NCI-H187 (cell line): ENCODE measurements around the gene DLGAP4.

Experiments
- DNase-seq, 2 experiments: peaks; one replicate each; lab custom pipeline; 2025; lab: John Stamatoyannopoulos, UW

Gene DLGAP4

GRCh38 chr20:36308986-36309385, 2.8 kb downstream of the DLGAP4 start:
- DNase-seq: no peak

DNA sequence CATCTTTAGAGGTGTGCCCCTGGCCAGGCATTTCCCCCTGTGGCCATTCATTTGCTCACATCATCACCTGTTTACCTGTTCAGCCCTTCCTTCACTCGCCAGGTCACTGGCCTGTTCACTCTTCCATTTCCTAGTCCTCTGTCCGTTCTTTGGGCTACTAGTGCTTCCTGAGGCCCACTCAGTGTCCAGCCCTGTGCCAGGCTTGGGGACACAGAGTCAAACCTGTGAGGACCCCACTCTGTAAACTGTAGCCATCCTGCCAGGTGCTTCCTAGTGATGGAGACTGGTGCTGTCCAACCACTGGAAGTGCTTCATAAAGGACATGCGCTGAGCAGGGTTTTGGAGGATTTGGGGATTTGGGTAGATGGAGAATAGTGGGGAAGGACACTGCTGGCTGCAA, 3.5 kb downstream of the DLGAP4 start:
- no peak for DNase-seq

GRCh38 chr20:36310215-36310981, 4.3 kb downstream of the DLGAP4 start:
- no peak for DNase-seq

DNA sequence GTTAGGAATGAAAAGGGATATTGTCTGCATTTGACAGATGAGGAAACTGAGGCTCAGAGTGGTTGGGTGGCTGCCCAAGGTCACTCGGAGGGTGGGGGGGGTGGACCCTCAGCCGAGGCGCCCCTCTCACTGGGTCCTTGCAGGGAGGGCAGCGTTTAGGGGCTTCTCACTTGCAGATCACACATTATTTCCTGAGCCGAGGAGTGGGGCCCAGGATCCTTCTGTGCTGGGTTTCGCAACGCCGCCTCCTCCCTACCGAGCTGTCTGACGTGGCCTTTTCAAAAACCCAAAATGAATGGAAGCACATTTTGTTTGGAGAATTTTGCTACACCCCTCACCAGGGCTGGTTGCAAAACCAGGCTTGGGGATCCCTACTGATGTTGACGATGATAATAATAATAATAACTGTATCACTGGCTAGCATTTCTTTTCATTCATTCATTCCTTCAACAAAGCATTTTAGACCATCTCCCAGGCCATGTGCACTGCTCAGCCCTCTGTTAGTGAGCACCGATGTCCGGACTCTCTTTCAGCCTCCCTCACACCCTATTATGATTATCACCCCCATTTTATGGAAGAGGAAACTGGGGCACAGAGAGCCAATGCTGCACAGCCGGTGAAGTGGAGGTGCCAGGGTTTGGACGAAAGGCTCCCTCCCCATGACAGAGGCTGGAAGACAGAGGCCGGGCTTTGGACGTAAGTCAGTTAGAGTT, 5.2 kb downstream of the DLGAP4 start:
- no peak for DNase-seq

GRCh38 chr20:36311854-36312723, 6.0 kb downstream of the DLGAP4 start:
- no peak for DNase-seq

GRCh38 chr20:36312724-36313441, 6.7 kb downstream of the DLGAP4 start:
- DNase-seq: no peak

- no peak for DNase-seq
Observed at GRCh38 chr20:36313476-36313875, 7.3 kb downstream of the DLGAP4 start.

- DNase-seq: no peak
Observed at GRCh38 chr20:36313926-36314325, 7.8 kb downstream of the DLGAP4 start.

- DNase-seq: no peak
Observed at GRCh38 chr20:36314734-36315544, 8.8 kb downstream of the DLGAP4 start.

- no peak for DNase-seq
Observed at GRCh38 chr20:36315545-36316351, 9.6 kb downstream of the DLGAP4 start.

DNA sequence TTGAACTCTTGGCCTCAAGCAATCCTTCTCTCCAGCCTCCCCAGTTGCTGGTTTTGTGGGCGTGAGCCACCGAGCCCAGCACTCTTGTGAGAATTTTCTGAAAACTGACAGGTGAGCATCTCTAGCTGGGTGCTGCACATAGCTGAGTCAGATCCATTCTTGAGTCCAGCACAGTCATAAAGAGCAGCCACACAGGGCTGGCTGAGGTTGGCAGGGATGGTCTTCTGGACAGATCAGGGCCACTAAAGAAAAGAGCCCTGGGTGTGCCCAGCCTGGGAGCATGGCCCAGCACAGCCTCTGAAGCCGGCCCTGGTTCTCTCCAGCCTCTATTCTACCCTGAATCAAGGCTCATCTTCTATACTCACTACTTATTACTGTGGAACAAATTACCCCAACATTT, 11.5 kb downstream of the DLGAP4 start:
- no peak for DNase-seq

- DNase-seq: no peak
Observed at GRCh38 chr20:36318166-36318565, 12.0 kb downstream of the DLGAP4 start.

DNA sequence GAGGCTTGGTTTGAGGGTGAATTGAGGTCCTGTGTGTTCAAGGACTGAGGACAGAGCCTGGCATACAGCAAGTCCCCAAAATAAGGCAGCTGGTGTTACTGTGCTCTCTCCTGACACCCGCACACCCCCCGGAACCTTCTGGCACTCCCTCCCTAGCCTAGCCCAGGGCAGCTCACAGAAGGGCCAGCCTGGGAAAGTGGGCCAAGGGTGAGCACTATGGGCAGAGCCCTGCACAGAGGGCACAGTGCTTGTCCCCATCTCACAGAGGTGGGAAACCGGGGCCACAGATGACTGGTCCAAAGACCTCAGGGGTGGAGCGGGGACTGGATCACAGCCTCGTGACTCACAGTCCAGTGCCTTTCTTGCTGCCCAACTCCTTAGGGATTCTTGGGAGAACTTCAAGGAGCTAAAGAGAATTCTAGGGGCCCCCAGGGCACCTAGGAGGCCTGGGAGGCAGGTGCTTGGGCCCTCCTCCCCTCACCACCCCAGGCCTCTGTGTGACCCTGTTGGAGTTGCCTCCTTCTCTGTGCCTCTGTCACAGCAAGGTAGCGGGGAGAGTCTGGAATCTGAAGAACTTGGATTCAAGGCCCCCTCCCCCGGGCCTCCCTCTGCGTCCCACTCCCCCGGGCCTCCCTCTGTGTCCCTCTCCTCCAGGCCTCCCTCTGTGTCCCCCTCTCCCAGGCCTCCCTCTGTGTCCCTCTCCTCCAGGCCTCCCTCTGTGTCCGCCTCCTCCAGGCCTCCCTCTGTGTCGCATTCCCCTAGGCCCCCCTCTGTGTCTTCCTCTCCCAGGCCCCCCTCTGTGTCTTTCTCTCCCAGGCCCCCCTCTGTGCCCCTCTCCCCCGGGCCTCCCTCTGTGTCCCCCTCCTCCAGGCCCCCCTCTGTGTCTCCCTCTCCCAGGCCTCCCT, 13.5 kb downstream of the DLGAP4 start:
- no peak for DNase-seq

DNA sequence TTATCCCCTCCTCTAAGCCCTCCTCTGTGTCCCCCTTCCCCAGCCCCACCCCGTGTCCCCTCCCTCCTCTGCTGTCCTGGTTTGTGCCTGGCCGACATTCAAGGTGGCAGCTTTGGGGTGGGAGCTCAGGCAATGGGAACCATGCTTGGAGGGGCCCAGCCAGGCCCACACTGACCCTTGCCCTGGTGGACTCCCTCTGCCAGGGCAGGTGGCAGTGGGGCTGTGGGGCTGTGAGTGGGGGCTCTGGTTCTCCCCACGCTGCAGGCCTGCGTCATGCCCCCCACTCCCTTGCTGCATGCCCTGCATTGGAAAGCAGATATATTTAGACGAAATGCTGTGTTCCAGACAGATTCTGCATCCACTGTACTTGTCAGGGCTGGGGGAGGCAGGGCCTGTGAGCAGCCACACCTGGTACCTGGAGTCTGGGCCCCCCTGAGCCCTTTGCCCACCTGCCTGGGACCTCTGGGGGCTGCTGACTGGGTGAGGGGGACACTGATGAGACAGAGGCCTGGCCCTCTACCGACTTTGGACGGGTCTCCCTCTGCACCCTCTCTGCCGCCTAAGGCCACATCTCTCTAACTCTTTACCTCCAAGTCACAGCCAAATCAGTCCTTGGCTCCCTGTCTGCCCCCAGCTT, 14.2 kb downstream of the DLGAP4 start:
- DNase-seq: no peak

GRCh38 chr20:36320898-36321695, 15.0 kb downstream of the DLGAP4 start:
- DNase-seq: no peak

- DNase-seq: no peak
Observed at GRCh38 chr20:36322131-36322530, 16.0 kb downstream of the DLGAP4 start.

GRCh38 chr20:36330091-36330490, 24.0 kb downstream of the DLGAP4 start:
- no peak for DNase-seq

- DNase-seq: no peak
Observed at GRCh38 chr20:36331209-36331608, 25.1 kb downstream of the DLGAP4 start.
